Measurements from ENCODE around the gene VPS26A.
"Not testable (repeated sequence)": the region's sequence is repeated elsewhere in the genome, so short reads cannot be mapped to it uniquely, and the experiment has no call there.

Gene VPS26A

DNA sequence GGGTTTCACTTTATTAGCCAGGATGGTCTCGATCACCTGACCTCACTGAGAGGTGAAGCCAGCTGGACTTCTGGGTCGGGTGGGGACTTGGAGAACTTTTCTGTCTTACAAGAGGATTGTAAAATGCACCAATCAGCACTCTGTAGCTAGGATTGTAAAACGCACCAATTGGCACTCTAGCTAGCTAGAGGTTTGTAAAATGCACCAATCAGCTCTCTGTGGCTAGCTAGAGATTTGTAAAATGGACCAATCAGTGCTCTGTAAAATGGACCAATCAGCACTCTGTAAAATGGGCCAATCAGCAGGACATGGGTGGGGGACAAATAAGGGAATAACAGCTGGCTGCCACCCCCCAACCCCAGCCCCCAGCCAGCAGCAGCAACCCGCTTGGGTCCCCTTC, 51.3 kb downstream of the VPS26A start:
- not testable (repeated sequence) for DNase-seq; H3K4me3 Mint-ChIP-seq; H3K27me3 Mint-ChIP-seq; H3K9me3 Mint-ChIP-seq; ATAC-seq; H3K27ac Mint-ChIP-seq; H3K36me3 Mint-ChIP-seq (ENCODE audit: low read depth)
- H3K4me1 Mint-ChIP-seq = peaks cover 17% of the 10 kb centered on the region

DNA sequence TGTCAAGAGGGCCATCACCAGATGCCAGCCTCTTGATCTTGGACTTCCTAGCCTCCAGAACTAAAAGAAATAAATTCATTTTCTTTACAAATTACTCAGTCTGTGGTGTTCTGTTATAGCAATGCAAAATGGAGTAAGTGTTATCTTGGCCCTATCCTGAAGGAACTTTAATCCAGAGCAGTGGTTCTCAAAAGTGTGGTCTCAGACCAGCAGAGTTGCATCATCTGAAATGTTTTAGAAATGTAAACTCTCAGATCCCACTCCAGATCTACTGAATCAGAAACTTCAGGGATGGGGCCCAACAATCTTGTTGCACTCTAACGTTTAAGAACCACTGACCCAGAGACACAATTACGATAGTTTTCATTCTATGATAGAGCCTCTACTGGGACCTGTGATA, 52.8 kb downstream of the VPS26A start:
- H3K36me3 Mint-ChIP-seq (ENCODE audit: low read depth) = peaks cover 8% of the 10 kb centered on the region
- ATAC-seq = no peak
- H3K27ac Mint-ChIP-seq = no peak overlapping the region
- H3K4me1 Mint-ChIP-seq = peaks cover 27% of the 10 kb centered on the region
- peaks cover 3% of the 10 kb centered on the region for H3K27me3 Mint-ChIP-seq
- no peaks in the 10 kb centered on the region for H3K9me3 Mint-ChIP-seq
- no peak for DNase-seq
- no peak overlapping the region for H3K4me3 Mint-ChIP-seq

DNA sequence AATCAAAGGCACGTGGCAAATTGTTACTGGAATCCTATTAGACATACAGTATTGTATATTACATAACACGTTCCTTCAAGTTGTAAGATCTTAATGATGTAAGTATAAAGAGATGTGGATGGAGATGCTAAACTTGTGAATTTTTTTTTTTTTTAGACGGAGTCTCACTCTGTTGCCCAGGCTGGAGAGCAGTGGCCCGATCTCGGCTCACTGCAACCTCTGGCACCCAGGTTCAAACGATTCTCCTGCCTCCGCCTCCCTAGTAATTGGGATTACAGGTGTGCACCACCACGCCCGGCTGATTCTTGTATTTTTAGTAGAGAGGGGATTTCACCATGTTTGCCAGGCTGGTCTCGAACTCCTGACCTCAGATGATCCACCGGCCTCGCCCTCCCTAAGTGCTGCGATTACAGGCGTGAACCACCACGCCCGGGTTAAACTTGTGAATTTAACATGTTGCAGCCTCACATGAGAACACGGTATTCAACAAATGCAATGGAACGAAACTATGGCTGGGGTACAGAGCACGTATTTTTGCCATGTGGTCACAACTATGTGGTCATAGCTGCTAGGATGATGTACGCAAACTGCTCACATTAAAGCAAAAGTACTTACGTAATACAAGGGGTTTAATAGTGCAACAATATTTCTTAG, 55.2 kb downstream of the VPS26A start:
- peak; percentile 42 for ATAC-seq
- Mint-ChIP-seq H3K27ac (peak overlapping the region; percentile 100), H3K4me1 (peaks cover 37% of the 10 kb centered on the region), H3K9me3 (no peaks in the 10 kb centered on the region), H3K36me3 (ENCODE audit: low read depth) (peaks cover 8% of the 10 kb centered on the region), H3K4me3 (peak overlapping the region; percentile 89), H3K27me3 (peaks cover 3% of the 10 kb centered on the region)
- peak; percentile 19 for DNase-seq

DNA sequence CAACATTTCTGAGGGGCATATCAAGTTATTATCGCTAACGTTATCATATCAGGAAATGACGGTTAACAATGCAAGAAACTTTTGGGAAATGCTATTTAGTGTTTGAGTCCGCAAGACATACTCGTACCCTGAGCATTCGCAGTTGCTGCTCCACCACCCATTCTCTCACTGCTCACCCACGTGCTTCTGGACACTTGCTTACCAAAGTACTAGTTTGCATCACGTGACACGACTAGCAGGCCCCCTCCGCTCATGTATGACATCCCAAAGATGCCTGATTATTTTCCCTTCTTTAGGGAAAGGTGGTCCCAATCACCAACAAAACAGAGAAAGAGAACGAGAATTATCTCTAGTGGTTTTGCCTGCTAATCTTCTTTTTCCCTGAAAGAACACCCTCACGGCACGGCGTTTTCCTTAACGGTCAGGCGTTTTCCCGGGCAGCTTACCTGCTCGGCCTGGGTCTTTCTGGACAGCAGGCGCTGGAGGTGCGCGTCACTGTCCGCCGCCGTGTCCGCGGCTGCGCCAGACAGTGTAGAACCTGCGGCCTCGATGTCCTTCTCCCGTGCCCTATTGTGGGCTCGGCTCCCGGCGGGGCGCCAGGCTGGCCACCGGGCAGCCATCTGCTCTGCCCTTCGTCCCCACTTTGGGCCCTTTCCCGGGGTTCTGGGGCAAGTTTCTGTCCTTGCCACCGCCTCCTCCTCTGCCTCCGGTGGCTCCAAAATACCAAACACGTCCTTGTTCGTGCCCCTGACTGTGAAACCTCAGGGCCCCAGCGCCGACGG, 56.0 kb downstream of the VPS26A start, which contains the start of gene SUPV3L1:
SUPV3L1 (plus strand) TSS at position 492 of the 782 bp plus-strand sequence; CDS start at position 550, 58 bp downstream.
- H3K9me3 Mint-ChIP-seq = no peaks in the 10 kb centered on the region
- H3K4me1 Mint-ChIP-seq = peaks cover 43% of the 10 kb centered on the region
- DNase-seq (peak; percentile 91), ATAC-seq (peak; percentile 84)
- peaks cover 8% of the 10 kb centered on the region for H3K36me3 Mint-ChIP-seq (ENCODE audit: low read depth)
- peak within 1 kb of the TSS; percentile 100 for H3K27ac Mint-ChIP-seq
- H3K27me3 Mint-ChIP-seq = peaks cover 3% of the 10 kb centered on the region
- peak within 1 kb of the TSS; percentile 89 for H3K4me3 Mint-ChIP-seq

DNA sequence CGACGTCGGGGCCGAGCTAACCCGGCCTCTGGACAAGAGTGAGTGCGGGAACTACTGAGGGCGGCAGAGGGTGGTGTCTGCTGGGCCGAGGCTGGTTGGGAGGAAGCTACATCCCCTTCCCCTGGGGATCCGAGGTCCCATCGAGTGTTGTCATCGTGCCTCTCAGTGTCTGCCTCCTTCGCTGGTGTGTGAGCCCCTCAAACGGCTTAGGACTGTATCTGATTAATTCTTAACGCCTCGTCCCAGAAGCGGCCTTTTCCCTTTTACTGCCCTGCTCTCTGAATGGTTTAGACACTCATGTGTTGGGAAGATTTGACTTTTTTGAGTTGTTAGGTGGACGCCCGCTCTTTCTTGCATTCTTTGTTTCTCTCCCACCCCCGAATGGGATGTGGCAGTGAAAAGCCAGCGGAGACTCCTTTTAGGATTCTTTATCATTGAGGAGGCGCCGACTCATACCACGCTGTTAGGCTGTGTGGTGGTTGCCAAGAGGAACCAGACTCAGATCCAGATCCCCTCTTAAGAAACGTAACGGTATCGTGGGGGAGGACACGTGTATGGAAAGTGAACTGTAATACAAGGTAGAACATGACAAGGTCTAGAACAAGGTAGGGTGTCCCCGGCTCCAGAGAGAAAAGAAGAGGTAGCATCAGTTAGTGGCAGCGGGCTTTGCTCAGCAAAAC, 56.7 kb downstream of the VPS26A start:
- Mint-ChIP-seq H3K4me1 (peaks cover 46% of the 10 kb centered on the region), H3K9me3 (no peaks in the 10 kb centered on the region), H3K36me3 (ENCODE audit: low read depth) (peaks cover 9% of the 10 kb centered on the region), H3K27ac (peak overlapping the region; percentile 100), H3K27me3 (peaks cover 3% of the 10 kb centered on the region), H3K4me3 (peak overlapping the region; percentile 89)
- peak; percentile 31 for ATAC-seq
- DNase-seq = peak; percentile 15

DNA sequence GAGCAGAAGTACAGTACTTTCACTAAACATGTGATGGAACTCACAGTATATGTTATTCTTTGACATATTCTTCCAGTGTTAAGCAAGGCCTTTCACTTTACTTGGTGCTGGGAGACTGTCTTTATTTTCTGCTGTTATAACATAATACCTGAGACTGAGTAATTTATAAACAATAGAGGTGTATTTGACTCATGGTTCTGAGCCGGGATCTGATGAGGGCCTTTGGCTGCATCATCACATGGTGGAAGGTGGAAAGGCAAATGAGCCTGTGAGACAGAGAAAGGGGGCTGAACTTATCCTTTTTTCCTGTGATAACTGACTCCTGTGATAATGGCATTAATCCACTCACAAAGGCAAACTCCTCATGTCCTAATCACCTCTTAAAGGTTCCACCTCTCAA, 57.5 kb downstream of the VPS26A start:
- peaks cover 3% of the 10 kb centered on the region for H3K27me3 Mint-ChIP-seq
- no peak for ATAC-seq
- H3K27ac Mint-ChIP-seq = peak overlapping the region; percentile 100
- H3K36me3 Mint-ChIP-seq (ENCODE audit: low read depth) = peaks cover 13% of the 10 kb centered on the region
- peaks cover 47% of the 10 kb centered on the region for H3K4me1 Mint-ChIP-seq
- H3K4me3 Mint-ChIP-seq = peak overlapping the region; percentile 89
- H3K9me3 Mint-ChIP-seq = no peaks in the 10 kb centered on the region
- no peak for DNase-seq

DNA sequence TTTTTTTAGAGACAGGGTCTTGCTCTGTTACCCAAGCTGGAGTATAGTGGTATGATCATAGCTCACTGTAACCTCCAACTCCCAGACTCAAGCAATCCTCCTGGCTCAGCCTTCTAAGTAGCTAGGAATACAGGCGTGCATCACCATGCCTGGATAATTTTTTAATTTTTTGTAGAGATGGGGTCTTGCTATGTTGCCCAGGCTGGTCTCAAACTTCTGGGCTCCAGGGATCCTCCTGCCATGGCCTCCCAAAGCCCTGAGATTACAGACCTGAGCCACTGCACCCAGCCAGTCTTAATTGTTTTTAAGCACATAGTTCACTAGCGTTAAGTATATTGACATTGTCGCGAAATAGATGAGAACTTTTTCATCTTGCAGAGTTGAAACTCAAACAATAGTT, 58.0 kb downstream of the VPS26A start:
- Mint-ChIP-seq H3K9me3 (no peaks in the 10 kb centered on the region), H3K36me3 (ENCODE audit: low read depth) (peaks cover 16% of the 10 kb centered on the region), H3K27me3 (peaks cover 3% of the 10 kb centered on the region), H3K4me3 (no peak overlapping the region), H3K4me1 (peaks cover 47% of the 10 kb centered on the region), H3K27ac (no peak overlapping the region)
- DNase-seq (no peak), ATAC-seq (no peak)

DNA sequence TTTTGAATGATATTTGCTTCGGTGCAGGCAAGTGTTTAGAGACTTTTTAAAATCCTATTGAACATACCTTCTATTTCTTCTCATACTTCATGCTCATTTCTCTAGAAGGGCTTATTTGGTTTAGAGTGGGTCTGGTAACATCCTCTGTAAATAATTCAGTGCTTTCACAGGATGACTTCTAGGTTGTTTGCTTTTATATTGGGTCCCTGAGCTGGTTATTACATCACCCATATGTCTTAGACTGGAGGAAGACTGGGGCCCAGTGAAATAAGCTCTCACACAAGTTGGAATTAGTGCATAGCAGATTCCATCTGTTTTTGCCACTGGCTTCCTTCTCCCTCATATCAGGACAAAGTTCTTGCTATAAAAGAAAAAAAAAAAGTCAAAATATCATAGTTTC, 62.5 kb downstream of the VPS26A start:
- ATAC-seq (no peak), DNase-seq (no peak)
- Mint-ChIP-seq H3K36me3 (ENCODE audit: low read depth) (peaks cover 27% of the 10 kb centered on the region), H3K27me3 (no peaks in the 10 kb centered on the region), H3K4me1 (peaks cover 25% of the 10 kb centered on the region), H3K4me3 (no peak overlapping the region), H3K27ac (no peak overlapping the region), H3K9me3 (no peaks in the 10 kb centered on the region)

DNA sequence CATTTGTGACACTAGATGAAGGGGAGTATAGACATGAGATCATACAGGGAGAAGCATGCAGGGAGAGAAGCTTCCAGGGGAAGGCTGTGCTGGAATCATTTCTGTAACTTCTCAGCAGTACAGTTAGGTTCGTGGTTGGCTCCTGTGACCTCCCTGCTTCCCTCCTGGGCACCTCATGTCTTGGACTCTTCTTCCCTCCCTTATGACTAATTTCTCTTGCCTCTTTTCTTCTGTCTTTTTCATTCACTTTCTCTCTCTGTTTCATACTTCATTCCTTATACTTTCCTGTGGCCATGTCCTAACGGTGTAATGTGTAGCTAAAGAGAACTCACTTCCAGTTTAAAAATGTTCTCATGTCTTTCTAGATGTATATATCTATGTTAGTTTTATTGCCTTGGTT, 77.1 kb downstream of the VPS26A start:
- Mint-ChIP-seq H3K4me3 (no peak overlapping the region), H3K36me3 (ENCODE audit: low read depth) (peaks cover 34% of the 10 kb centered on the region), H3K27me3 (no peaks in the 10 kb centered on the region), H3K4me1 (peaks cover 27% of the 10 kb centered on the region), H3K27ac (peak overlapping the region; percentile 46), H3K9me3 (no peaks in the 10 kb centered on the region)
- ATAC-seq (no peak), DNase-seq (no peak)

DNA sequence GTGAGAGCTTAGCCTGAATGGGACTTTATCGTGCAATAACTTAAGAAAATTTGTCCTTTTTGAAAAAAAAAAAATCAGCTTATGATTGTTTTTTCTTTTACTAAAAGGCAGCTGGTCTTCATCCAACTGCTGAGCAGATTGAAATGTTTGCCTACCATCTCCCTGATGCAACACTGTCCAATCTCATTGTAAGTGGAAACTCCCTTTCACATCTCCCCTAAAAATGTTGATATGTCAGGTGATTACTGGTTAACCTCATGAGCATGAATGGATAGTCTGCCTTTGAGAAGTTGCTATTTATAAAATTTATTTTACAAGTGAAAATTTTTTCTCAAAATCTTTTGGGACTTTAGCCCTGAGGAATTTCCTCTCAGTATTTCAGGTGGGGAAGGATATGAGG, 78.4 kb downstream of the VPS26A start:
- no peak overlapping the region for H3K4me3 Mint-ChIP-seq
- ATAC-seq (peak; percentile 33), DNase-seq (no peak)
- no peaks in the 10 kb centered on the region for H3K27me3 Mint-ChIP-seq
- H3K9me3 Mint-ChIP-seq = no peaks in the 10 kb centered on the region
- H3K27ac Mint-ChIP-seq = peak overlapping the region; percentile 52
- H3K4me1 Mint-ChIP-seq = peaks cover 31% of the 10 kb centered on the region
- peaks cover 35% of the 10 kb centered on the region for H3K36me3 Mint-ChIP-seq (ENCODE audit: low read depth)

DNA sequence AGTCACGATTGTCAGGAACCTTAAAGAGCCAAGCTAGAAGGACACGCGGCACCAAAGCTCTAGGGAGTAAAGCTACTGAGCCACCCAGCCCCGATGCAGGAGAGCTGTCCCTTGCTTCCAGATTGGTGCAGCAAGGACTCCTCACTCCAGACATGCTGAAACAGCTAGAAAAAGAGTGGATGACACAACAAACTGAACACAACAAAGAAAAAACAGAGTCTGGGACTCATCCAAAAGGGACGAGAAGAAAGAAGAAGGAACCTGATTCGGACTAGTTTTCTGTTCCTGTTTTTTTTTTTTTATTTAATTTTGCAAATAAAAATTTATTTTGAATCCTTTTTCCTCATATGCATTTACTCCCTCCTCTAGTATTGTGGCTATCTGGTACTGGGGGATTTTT, 84.8 kb downstream of the VPS26A start:
- DNase-seq = no peak
- no peak for ATAC-seq
- Mint-ChIP-seq H3K9me3 (no peaks in the 10 kb centered on the region), H3K36me3 (ENCODE audit: low read depth) (peaks cover 30% of the 10 kb centered on the region), H3K27me3 (no peaks in the 10 kb centered on the region), H3K4me1 (peaks cover 28% of the 10 kb centered on the region), H3K27ac (no peak overlapping the region), H3K4me3 (no peak overlapping the region)

DNA sequence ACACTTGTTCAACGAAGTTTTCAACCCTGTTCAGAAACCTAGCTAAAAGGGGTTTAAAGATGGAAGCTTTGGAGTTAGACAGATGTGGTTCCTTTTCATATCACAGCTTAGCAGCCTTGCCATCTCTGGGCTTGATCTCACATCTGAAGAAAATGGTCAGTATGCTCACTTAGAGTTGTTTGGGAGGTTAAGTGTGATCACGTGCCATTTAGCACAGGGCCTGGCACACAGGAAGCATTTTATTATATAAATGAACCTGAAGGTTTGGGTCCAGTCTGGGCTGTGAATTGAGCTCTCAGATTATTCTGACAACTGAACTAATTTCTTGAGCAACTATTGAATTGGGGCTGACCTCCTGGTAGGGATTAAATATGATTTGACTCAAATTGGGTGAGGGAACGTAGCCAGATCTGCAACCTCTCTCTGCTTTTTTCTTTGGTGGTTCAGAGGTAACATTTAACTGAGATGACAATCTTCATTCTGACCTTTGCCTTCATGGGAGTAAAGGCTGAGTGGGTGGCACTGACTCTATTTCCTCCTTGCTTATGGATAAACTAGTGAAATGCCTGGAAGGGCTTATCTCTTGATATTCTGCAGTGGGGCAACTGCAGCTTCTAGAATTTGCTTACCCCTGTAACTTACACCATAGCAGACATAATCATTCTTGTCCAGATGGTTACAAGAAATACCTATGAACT, 86.0 kb downstream of the VPS26A start:
- Mint-ChIP-seq H3K4me1 (peaks cover 37% of the 10 kb centered on the region), H3K27ac (peak overlapping the region; percentile 60), H3K27me3 (no peaks in the 10 kb centered on the region), H3K9me3 (no peaks in the 10 kb centered on the region), H3K36me3 (ENCODE audit: low read depth) (peaks cover 26% of the 10 kb centered on the region), H3K4me3 (no peak overlapping the region)
- ATAC-seq = peak; percentile 62
- DNase-seq = no peak

DNA sequence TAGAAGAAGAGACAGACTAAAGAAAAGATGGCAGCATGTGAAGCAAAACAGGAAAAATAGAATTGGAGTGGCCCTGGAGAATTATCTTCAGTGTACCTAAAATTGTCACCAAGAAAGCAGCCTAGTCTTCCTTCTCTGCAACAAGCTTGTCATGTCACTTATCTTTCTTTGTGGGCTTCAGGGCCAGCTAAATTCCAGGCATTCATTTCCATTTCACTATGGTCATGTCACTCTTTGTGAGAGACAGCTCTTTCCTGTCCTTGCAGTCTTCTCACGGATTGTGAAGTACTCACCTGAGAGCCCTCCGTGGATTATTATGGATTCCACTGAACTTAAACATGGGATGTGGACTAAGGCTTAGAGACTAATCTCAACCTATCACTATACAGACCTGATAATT, 87.1 kb downstream of the VPS26A start:
- Mint-ChIP-seq H3K36me3 (ENCODE audit: low read depth) (peaks cover 22% of the 10 kb centered on the region), H3K4me3 (no peak overlapping the region), H3K27me3 (peaks cover 3% of the 10 kb centered on the region), H3K27ac (no peak overlapping the region), H3K9me3 (no peaks in the 10 kb centered on the region), H3K4me1 (peaks cover 44% of the 10 kb centered on the region)
- ATAC-seq (no peak), DNase-seq (no peak)

DNA sequence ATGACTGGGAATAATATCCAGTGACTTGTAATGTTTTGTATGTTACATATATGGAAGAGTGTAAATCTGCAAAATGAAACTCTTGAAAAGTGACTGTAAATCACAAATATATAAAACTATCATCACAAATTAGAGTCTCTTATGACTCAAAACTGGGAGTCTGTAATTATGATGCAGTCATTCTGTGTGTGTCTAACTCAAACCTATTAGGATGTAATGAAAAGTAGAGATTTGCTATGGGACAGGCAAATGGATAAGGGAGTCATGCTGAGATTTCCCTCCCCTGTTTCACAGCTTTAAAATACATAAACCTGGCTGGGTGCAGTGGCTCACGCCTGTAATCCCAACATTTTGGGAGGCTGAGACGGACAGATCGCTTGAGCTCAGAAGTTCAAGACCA, 87.5 kb downstream of the VPS26A start:
- Mint-ChIP-seq H3K27me3 (peaks cover 3% of the 10 kb centered on the region), H3K36me3 (ENCODE audit: low read depth) (peaks cover 18% of the 10 kb centered on the region), H3K9me3 (no peaks in the 10 kb centered on the region), H3K4me3 (no peak overlapping the region), H3K27ac (no peak overlapping the region), H3K4me1 (peaks cover 40% of the 10 kb centered on the region)
- DNase-seq = no peak
- ATAC-seq = no peak
